GM12865 (cell line): ENCODE data around the gene ASIC1.

ENCODE experiments used
- DNase-seq: peaks from one replicate; pipeline ENCODE4 v3.0.0; 2010; ENCODE audit warnings: low read depth
- H3K4me3 ChIP-seq: 2 replicates; pipeline ENCODE4 v1.5.1; 2011; ENCODE audit warnings: mild to moderate bottlenecking, low read depth, low read length, control low read depth
- CTCF ChIP-seq: IDR thresholded peaks from 2 replicates; pipeline ENCODE4 v1.5.1; 2011; ENCODE audit warnings: low read length, control low read depth, low read depth, inconsistent platforms; ENCODE audit not compliant: insufficient read depth; ENCODE audit errors: missing control alignments

ASIC1 gene

GRCh38 chr12:50120953-50121352 is 63.6 kb downstream of the ASIC1 start:
- TF ChIP-seq CTCF: no peak
- H3K4me3 ChIP-seq: no peak overlapping the region
- no peak for DNase-seq

- no peak overlapping the region for H3K4me3 ChIP-seq
- DNase-seq: no peak
- TF ChIP-seq CTCF: no peak
Measured at GRCh38 chr12:50121641-50122040, 64.2 kb downstream of the ASIC1 start.

GRCh38 chr12:50123203-50123602 is 65.8 kb downstream of the ASIC1 start:
- DNase-seq: no peak
- no peak overlapping the region for H3K4me3 ChIP-seq
- no peak for TF ChIP-seq CTCF

- no peak for DNase-seq
- no peak for TF ChIP-seq CTCF
- no peak overlapping the region for H3K4me3 ChIP-seq
Measured at GRCh38 chr12:50127546-50127945, 70.2 kb downstream of the ASIC1 start.

- DNase-seq: no peak
- H3K4me3 ChIP-seq: no peak overlapping the region
- no peak for TF ChIP-seq CTCF
Measured at GRCh38 chr12:50129290-50129689, 71.9 kb downstream of the ASIC1 start.

- peak; percentile 66 for DNase-seq
- no peak overlapping the region for H3K4me3 ChIP-seq
- TF ChIP-seq CTCF: peak; percentile 54
Measured at GRCh38 chr12:50132505-50133135, 75.2 kb downstream of the ASIC1 start.
